ENCODE measurements around the gene SMIM10L1. TPM values are rescaled to one million over a fixed set of nuclear protein-coding genes. Genes with fewer than 3 reads are reported as not detected.

The SMIM10L1 gene
- total and polyA plus RNA-seq, 11 donors: 12.9 to 24.5 (median 16.9) TPM

GRCh38 chr12:11158885-11159444 is 12.0 kb upstream of the SMIM10L1 start:
- Histone ChIP-seq H3K27me3 (no peaks in the 10 kb centered on the region), H3K9me3 (peaks cover 0 to 23% (median 2%) of the 10 kb centered on the region in 12 donors), H3K4me1 (peaks cover 0 to 25% (median 5%) of the 10 kb centered on the region in 12 donors), H3K4me3 (no peak overlapping the region), H3K36me3 (peaks cover 0 to 23% (median 2%) of the 10 kb centered on the region in 9 donors), H3K27ac (peak overlapping the region in 4 of 12 donors; percentile 11 to 33 (median 22))
- intact Hi-C loops (cut with DNase I): no loop called here
- WGBS, 4 donors: 42 to 53% (median 45%) methylated on average over 5 of the region's 5 CpGs
- DNase-seq (no peak), ATAC-seq (peak in 2 of 4 donors; percentile 60 to 65)
- TF ChIP-seq POLR2A (IDR thresholded peaks at IDR 0.05) (no peak), CTCF (IDR thresholded peaks at IDR 0.05) (no peak)

GRCh38 chr12:11162502-11162901 is 8.5 kb upstream of the SMIM10L1 start:
- Histone ChIP-seq H3K27ac (no peak overlapping the region), H3K36me3 (peaks cover 0 to 32% (median 8%) of the 10 kb centered on the region in 9 donors), H3K27me3 (no peaks in the 10 kb centered on the region), H3K9me3 (no peaks in the 10 kb centered on the region), H3K4me3 (no peak overlapping the region), H3K4me1 (peaks cover 0 to 23% (median 5%) of the 10 kb centered on the region in 12 donors)
- ATAC-seq (no peak), DNase-seq (no peak)
- no peak for TF ChIP-seq CTCF (IDR thresholded peaks at IDR 0.05)
- no peak for TF ChIP-seq POLR2A (IDR thresholded peaks at IDR 0.05)
- intact Hi-C loops (cut with DNase I): loop anchor here in 1 of 10 donors (10.0 kb wide), 1 partner anchor 58 kb away; no protein-coding TSS in a partner anchor
- 97 to 100% (median 99%) methylated on average over 1 of the region's 1 CpG for WGBS, 4 donors

- intact Hi-C loops (cut with DNase I): loop anchor here in 1 of 10 donors (10.0 kb wide), 1 partner anchor 60 kb away; no protein-coding TSS in a partner anchor
- TF ChIP-seq POLR2A (IDR thresholded peaks at IDR 0.05) (no peak), CTCF (IDR thresholded peaks at IDR 0.05) (no peak)
Measured at GRCh38 chr12:11164384-11164783, 6.6 kb upstream of the SMIM10L1 start.

GRCh38 chr12:11166300-11166699 is 4.7 kb upstream of the SMIM10L1 start:
- Histone ChIP-seq H3K4me3 (no peak overlapping the region), H3K9me3 (no peaks in the 10 kb centered on the region), H3K27me3 (no peaks in the 10 kb centered on the region), H3K27ac (no peak overlapping the region), H3K36me3 (peaks cover 0 to 22% (median 8%) of the 10 kb centered on the region in 9 donors), H3K4me1 (peaks cover 0 to 32% (median 24%) of the 10 kb centered on the region in 12 donors)
- intact Hi-C loops (cut with DNase I): loop anchor here in 1 of 10 donors (10.0 kb wide), 1 partner anchor 61 kb away; no protein-coding TSS in a partner anchor
- no peak for TF ChIP-seq POLR2A (IDR thresholded peaks at IDR 0.05)
- no peak for TF ChIP-seq CTCF (IDR thresholded peaks at IDR 0.05)
- ATAC-seq: no peak
- no peak for DNase-seq

More at GRCh38 chr12:11164384-11164783, 6.6 kb upstream of the SMIM10L1 start:
- ATAC-seq (no peak), DNase-seq (no peak)
- H3K36me3 ChIP-seq: peaks cover 0 to 32% (median 8%) of the 10 kb centered on the region in 9 donors
- H3K27me3 ChIP-seq: no peaks in the 10 kb centered on the region
- H3K4me3 ChIP-seq: no peak overlapping the region
- H3K27ac ChIP-seq: no peak overlapping the region
- no peaks in the 10 kb centered on the region for H3K9me3 ChIP-seq
- H3K4me1 ChIP-seq: peaks cover 0 to 21% (median 13%) of the 10 kb centered on the region in 12 donors
